SK-N-SH (cell line): ENCODE data around the gene FAM131A.

Source experiments
- CTCF ChIP-seq: fragments of 200-600 bp; sonication (generic); IDR thresholded peaks from 2 replicates; pipeline ENCODE4 v1.6.1; 2017; ENCODE audit warnings: antibody characterized with exemption, mild to moderate bottlenecking, moderate library complexity
- ELF1 ChIP-seq: IDR thresholded peaks from 2 replicates; pipeline ENCODE4 v1.4.0; 2012
- EZH2phosphoT487 ChIP-seq: fragments of 200-600 bp; sonication (generic); IDR thresholded peaks from 2 replicates; pipeline ENCODE4 v1.6.1; 2017; ENCODE audit warnings: low read depth, mixed run types, mild to moderate bottlenecking, antibody characterized with exemption, moderate library complexity, borderline replicate concordance
- GABPA ChIP-seq: IDR thresholded peaks from 2 replicates; pipeline ENCODE4 v1.4.0; 2012; ENCODE audit warnings: low read depth, mild to moderate bottlenecking

DNA sequence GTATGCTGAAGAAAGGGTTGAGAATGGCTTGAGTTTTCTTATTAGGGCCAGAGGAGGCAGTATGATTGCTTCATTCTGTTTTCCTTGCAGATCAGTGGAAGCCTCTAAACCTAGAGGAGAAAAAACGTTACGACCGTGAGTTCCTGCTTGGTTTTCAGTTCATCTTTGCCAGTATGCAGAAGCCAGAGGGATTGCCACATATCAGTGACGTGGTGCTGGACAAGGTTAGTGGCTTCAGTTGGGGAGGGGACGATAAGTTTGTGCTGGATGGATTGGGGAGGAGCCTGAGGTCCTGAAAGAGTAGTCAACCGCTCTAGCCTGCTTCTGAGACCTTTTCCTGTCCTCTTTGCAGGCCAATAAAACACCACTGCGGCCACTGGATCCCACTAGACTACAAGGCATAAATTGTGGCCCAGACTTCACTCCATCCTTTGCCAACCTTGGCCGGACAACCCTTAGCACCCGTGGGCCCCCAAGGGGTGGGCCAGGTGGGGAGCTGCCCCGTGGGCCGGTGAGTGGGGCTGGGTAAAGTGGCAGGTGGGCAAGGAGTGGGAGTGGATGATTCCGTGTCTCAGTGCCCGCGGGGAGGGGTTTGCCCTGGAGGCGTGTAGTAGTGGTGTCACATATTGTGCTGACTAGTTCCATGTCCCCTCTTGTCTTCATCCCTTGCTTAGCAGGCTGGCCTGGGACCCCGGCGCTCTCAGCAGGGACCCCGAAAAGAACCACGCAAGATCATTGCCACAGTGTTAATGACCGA, 14.5 kb upstream of the FAM131A start:
- TF ChIP-seq CTCF (no peak), ELF1 (no peak), EZH2phosphoT487 (no peak), GABPA (no peak)
